T-helper 1 cell treated with Interleukin-12 subunit alpha and Interleukin-12 subunit beta and Interleukin-4 antibody, amounts not matched to agents 30 ng/mL and 1 ng/mL, for 36 hours (primary cell): ENCODE measurements around the gene SNX18. TPM values are rescaled to one million over a fixed set of nuclear protein-coding genes. Genes with fewer than 3 reads are reported as not detected.

ENCODE experiments used
- intact Hi-C: fragments of 100-400 bp; cut with micrococcal nuclease; formaldehyde crosslinking; loops from one replicate; pipeline ENCODE4 v1.15.1; 2024
- total RNA-seq: library from RNA; stranded (reverse); gene quantifications from 2 replicates; pipeline ENCODE4 v1.2.3, GENCODE V29; 2022

Gene SNX18, protein sequence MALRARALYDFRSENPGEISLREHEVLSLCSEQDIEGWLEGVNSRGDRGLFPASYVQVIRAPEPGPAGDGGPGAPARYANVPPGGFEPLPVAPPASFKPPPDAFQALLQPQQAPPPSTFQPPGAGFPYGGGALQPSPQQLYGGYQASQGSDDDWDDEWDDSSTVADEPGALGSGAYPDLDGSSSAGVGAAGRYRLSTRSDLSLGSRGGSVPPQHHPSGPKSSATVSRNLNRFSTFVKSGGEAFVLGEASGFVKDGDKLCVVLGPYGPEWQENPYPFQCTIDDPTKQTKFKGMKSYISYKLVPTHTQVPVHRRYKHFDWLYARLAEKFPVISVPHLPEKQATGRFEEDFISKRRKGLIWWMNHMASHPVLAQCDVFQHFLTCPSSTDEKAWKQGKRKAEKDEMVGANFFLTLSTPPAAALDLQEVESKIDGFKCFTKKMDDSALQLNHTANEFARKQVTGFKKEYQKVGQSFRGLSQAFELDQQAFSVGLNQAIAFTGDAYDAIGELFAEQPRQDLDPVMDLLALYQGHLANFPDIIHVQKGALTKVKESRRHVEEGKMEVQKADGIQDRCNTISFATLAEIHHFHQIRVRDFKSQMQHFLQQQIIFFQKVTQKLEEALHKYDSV
- 41.4 and 42.9 TPM in 2 replicates for total RNA-seq

DNA sequence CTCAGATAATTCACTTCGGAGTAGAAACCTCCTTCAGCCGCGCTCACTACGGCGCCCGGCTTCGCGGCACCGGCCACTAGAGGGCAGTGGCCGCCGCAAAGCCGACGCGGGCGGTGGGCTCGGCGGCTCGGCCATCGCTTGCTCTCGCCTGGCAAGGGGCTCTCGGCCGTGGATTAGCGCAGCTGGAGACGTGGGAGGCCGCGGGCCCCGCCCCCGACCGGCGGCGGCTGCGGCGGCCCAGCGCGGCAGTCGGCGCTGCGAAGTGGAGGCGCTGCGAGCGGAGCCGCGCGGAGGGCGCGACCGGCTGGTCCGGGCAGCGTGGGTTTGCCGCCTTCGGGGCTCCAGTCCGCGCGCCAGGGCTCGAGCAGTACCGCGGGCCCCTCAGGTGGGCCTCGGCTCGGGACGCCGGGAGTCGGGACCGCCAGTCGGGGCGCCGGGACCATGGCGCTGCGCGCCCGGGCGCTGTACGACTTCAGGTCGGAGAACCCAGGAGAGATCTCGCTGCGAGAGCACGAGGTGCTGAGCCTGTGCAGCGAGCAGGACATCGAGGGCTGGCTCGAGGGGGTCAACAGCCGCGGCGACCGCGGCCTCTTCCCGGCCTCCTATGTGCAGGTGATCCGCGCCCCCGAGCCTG, at the start of gene SNX18:
SNX18 (plus strand) TSS at position 248 of the 634 bp plus-strand sequence; CDS start at position 442, 194 bp downstream.
- intact Hi-C loops = loop anchor here (1.0 to 5.0 kb wide), 16 partner anchors 93 to 787 kb away; partner anchors contain the start of genes ARL15 and CDC20B

DNA sequence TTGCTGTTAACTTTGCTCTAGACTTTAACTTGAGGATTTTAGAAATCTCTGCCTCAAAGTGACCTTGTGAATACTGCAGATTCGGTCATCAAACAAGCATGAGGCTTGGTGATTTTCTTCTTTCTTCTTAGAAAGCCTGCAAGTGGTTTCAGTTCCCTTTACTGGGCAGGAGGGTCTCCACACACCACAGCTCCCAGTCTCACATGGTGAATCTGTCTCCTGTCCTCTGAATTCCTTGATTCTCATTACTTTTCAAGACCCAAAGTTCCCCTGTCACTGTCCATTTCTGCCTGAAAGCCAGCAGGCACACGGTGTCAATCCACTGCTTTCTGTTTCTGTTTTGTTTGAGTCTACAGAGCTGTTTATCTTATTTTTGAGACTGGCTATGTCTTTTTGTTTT, 47.9 kb upstream of the SNX18 start:
- intact Hi-C loops = no loop called here

DNA sequence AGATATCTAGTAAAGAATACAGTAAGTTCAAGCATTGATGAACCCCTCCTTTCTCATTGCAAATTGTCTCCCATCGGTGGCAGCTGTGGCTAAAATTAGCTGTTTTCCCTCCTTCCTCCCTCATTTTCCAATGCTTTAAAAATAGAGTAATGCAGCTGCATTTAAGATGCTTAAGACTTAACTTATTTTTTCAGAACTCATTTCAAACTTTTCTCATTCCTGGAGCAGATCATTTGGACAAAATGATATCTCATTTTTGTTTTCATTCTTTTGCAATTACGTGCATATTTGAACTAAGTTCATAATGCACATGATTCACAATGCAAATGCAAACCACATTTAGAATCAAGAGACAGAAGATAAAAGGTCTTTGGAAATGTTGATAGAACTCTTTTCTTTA, 47.4 kb upstream of the SNX18 start:
- intact Hi-C loops = no loop called here

DNA sequence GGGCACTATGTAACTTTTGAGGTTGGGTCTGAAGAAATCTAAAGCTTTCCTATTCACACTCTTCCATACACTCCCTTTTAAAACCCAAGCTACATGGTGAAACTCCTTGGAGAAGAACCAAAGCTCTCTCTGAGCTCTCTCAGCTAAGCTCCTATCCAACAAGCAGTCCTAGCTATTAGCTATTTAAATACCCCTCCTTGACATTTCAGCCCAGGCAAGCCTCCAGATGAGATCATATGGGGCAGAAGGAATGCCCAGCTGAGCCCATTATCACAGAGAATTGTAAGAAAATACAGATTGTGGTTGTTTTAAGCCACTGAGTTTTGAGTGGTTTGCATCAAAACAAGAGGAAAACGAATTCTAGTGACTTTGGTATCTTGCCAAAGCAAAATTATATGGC, 46.9 kb upstream of the SNX18 start:
- intact Hi-C loops = no loop called here

DNA sequence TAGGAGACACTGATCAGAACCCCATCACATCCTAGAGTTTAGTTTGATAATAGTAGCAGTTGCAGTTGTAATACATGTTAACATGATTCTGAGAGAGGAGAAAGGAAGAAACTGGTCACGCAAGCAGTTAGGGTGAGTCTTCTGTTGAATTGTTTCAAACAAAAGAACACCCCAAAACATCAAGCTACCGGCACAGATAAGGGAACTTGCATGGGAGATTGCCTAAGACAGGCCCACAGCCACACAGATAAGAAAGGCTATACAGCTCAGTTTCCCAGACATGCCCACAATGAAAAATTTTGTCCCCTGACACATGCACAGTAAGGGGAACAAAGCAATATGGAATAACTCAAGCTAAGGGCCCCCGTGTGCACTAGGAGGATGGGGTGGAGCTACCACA, 46.2 kb upstream of the SNX18 start:
- intact Hi-C loops = no loop called here

DNA sequence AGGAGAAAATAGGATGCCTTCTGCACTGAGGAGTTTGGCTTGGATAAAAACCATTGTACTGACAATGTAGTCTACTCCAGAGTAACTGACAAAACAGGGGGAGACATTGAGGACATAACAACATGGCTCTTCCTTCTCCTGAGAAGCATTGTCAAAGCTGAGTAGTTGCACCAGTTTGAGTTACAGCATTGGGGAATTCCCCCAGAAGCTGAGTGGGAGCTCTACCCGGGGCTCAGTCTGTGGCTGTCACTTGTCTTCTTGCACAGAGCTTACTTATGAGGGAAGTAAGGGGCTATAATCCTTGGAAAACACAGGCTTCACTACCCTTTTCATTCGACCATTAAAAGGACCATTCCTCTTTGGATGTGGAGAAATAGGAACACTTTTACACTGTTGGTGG, 40.9 kb upstream of the SNX18 start:
- intact Hi-C loops = no loop called here

DNA sequence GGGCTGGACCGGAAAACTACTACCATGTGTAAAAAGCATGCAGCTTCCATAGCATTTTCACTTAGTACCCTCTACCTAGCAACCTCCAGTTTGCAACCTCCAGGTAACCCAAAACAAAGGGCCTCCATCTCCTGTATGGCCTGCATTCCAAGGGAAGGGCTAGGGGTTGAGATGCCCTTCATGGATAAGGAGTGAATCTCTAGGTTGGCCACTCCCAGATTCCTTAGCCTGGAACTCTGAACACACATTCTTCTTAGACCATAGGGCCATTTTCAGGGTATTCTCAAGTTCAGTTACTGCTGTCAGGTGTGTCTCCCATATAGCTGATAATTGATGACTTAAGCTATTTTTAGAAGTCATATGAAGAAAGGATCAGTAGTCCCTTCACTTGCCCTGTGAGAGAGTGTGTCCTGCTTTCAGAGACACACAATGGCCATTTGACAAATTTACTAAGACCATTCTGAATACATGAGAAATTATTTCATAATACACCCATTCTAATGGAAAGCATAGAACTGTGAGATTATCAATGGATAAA, 39.5 kb upstream of the SNX18 start:
- intact Hi-C loops = no loop called here

DNA sequence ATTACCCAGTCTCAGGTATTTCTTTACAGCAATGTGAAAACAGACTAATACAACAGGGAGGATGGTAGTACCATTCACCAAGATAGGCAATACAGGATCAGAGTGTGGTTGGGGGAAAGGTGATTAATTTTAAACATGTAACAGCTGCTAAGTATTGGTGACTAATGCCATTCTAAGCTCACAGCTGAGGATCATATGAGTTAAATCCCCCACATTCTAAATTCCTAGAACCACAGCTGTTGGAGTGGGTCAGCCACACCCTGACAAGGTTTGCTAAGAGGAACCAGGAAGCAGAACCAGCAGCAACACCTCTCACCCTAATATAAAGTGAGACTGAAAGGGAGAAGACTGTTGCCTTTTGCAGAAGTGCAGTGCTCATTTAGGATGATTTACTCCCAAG, 37.3 kb upstream of the SNX18 start:
- intact Hi-C loops = no loop called here

DNA sequence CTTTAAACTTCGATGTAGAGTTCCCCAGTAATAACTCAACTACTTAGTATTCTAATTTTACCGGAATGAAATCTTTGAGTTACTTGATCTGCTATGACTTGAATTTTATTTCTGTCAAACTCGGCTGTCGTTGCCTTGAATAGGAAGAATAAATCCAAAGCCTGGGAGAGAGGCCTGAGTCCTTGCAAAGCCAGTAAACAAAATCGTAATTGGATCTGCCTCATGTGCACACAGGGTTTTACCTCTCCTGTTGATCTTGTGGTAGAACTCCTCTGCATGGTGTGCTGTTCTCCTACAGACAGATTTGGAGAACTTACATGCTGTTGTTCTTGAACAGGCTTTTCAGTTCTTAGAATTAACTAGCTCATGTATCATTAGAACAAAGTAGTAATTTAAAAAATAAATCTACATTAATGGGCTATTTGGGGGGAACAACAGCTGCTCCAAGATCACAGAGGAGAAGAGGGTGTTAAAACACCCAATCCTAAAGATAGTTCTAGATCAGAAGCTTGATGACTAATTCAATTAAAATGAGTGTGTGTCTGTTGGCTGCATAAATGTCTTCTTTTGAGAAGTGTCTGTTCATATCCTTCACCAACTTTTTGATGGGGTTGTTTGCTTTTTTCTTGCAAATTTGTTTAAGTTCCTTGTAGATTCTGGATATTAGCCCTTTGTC, 33.2 kb upstream of the SNX18 start:
- intact Hi-C loops = no loop called here

DNA sequence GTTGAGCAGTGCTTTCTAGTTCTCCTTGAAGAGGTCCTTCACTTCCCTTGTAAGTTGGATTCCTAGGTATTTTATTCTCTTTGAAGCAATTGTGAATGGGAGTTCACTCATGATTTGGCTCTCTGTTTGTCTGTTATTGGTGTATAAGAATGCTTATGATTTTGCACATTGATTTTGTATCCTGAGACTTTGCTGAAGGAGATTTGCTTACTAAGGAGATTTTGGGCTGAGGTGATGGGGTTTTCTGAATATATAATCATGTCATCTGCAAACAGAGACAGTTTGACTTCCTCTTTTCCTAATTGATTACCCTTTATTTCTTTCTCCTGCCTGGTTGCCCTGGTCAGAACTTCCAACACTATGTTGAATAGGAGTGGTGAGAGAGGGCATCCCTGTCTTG, 31.9 kb upstream of the SNX18 start:
- intact Hi-C loops = loop anchor here (5.0 kb wide), 1 partner anchor 258 kb away; no protein-coding TSS in a partner anchor

DNA sequence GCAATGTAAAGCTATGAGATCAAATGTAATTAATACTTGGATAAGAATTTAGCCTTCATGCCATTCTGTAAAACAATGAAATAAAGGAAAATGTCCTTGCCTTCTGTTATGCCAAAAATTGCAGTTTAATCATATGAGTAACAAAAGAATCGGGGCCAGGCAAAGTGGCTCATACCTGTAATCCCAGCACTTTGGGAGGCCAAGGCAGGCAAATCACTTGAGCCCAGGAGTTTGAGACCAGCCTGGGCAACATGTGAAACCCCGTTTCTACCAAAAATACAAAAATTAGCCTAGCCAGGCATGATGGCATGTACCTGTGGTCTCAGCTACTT, 27.9 kb upstream of the SNX18 start:
- intact Hi-C loops = loop anchor here (1.0 to 5.0 kb wide), 5 partner anchors 46 to 378 kb away; no protein-coding TSS in a partner anchor

DNA sequence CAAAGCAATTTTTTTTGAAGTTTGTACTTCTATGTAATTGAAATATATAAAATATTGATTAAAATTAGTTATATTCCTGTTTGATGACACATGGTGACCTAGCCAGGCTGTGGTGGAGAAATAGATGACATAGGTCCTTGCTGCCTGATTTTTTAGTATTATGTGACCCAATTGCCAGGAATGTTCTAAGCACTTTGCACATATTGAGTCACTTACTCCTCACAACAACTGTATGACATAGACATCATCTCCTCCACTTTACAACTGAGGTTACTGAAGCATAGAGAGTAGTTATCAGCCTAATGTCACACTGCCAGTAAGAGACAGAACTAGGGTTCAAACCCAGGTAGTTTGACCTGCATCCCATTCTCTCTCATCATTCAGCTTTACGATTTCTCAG, 26.2 kb upstream of the SNX18 start:
- intact Hi-C loops = loop anchor here (5.0 kb wide), 1 partner anchor 179 kb away; the partner anchor contains the start of gene ARL15

DNA sequence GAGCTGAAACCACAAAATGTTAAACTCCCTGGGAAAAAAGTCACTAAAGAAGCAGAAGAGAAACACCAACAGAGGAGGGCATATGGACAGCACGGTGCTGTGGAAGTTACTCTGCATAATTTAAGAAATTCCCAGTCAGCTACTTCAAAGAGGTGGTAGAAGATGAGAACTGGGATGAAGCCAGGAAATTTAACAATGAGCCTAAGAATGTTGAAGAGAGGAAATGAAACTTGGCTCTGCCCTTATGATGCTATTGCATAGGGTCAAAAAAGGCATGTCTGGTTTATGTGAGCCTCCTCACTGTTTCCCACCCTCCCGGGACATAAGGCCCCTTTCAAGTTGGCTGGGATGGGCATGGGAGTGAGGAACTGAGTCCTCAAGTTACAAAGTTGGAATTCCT, 25.4 kb upstream of the SNX18 start:
- intact Hi-C loops = loop anchor here (5.0 kb wide), 1 partner anchor 180 kb away; the partner anchor contains the start of gene ARL15

DNA sequence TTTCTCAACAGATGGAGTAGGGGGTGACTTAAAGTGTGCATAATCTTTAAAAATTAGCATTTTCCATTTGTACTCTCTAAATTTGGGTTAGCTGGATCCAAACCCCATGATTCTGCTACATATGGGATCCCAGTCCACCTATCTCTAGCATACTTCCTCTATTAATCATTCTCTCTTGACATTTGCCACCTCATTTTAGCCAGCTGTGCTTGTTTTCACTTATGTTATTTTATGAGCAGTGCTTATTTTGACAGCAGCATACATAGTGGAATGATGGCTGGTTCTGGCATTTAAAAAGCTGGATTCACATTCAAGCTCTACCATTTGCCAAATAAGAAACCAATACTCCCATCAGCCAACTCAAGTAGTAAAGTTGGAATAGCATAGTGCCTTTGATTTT, 22.5 kb upstream of the SNX18 start:
- intact Hi-C loops = no loop called here

DNA sequence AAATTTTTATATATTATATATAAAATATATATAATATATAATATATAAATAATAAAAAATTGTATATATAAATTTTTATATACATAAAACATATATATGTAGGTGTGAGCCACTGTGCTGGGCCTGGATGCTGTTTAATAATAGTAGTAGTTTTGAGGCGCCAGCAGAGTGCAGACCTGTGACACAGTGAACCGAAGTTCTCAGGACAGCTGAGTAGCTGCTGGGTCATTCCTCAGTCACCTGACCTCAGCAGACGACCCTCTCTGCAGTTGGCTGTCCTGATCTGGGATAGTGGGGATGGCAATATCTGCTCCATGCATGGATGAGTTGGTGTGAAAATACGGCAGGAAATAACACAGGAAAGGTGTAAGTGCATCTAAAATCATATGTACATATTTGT, 3.3 kb upstream of the SNX18 start:
- intact Hi-C loops = no loop called here

DNA sequence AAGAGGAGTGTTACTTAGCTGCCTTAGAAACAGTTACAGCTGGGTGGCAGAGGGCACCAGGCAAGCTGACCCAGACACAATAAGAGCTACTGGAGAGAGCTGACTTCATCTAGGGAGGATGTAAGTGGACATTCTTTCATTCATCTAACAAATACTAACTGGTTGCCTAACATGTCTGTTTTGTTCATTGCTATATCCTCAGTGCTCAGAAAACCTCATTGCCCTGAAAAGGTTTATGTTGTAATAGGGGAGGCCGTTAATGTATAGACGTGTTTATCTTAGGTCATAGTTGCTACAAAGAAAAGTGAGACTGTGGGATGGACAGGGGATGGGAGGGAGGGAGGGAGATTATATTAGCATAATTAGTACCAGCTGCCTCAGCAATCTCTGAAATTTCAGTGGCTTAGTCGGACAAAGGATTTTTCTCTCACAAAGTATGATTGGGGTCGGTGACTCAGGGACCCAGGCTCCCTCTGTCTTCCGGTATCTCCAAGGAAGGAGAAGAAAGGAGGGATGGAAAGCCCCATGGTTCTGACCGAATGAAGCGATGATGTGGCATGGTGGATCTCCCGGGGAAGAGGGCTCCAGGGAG, 2.6 kb upstream of the SNX18 start:
- intact Hi-C loops = loop anchor here (5.0 kb wide), 1 partner anchor 512 kb away; no protein-coding TSS in a partner anchor

DNA sequence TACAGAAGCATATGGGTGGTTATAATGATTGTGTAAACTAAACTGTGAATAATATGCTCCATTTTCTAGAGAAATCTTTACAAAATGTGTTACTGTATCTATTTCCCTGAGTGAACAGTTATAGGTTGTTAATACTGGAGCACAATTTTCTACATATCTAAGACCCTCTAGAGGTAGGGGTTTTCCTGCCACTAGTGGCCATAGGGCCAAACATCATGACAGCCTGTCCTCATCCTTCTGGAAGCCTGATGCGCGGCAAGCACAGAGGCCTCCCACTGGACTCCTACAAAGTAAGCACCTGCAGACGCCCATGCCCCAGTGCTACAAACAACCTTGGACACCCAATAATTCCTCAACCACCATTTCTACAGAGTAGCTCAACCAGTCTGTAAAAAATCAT, 1.9 kb upstream of the SNX18 start:
- intact Hi-C loops = loop anchor here (2.0 to 5.0 kb wide), 4 partner anchors 203 to 789 kb away; no protein-coding TSS in a partner anchor

DNA sequence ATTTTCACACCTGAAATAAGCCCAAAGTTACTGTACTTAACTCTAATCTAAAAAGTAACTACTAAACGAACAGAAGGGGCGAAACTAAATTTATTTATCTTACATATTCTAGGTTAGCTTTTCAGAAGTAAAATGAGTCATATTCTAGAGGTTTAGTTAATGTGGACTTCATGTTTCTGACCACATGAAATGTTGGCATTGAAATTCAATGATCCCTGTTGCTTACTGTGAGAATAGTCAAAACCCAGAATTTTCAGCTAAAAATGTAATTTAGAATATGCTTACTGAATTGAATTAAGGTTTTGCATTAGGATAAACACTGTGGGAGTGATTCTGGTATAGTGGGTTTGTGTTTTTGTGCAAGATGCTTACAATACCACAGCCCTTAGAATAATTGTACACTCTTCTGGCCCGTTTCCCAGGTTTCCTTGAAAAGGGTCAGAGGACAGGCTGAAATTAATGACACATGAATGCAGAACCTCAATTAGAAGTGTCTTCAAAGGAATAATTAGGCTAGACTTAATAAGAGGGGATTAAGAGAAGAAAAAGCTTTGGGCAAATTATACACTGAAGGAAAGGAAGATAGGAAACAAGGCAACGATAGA, 1.4 kb upstream of the SNX18 start:
- intact Hi-C loops = loop anchor here (2.0 to 5.0 kb wide), 4 partner anchors 203 to 789 kb away; no protein-coding TSS in a partner anchor

DNA sequence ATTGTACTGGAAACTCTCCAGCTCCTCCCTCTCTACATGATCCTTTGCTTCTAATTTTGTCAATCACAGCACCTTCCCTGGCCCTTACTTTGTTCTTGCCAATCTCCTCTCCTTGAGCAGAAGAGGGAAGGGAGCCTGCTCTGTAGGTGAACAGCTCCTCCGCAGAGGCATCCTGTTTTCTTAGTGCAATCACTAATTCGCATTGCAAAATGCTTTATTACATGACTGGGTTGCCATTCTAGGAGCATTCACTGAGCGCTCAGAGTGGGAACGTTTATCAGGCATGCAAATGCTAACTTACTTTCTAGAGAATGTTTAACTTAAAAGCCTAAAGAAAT, 416 bp upstream of the SNX18 start:
- intact Hi-C loops = loop anchor here (1.0 to 5.0 kb wide), 15 partner anchors 93 to 788 kb away; partner anchors contain the start of gene CDC20B

DNA sequence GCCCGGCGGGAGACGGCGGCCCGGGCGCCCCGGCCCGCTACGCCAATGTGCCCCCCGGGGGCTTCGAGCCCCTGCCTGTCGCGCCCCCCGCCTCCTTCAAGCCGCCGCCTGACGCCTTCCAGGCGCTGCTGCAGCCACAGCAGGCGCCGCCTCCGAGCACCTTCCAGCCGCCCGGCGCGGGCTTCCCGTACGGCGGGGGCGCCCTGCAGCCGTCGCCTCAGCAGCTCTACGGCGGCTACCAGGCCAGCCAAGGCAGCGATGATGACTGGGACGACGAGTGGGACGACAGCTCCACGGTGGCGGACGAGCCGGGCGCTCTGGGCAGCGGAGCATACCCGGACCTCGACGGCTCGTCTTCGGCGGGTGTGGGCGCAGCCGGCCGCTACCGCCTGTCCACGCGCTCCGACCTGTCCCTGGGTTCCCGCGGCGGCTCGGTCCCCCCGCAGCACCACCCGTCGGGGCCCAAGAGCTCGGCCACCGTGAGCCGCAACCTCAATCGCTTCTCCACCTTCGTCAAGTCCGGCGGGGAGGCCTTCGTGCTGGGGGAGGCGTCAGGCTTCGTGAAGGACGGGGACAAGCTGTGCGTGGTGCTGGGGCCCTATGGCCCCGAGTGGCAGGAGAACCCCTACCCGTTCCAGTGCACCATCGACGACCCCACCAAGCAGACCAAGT, 723 bp downstream of the SNX18 start:
- intact Hi-C loops = loop anchor here (1.0 to 5.0 kb wide), 2 partner anchors 208 to 509 kb away; partner anchors contain the start of gene ARL15
